Activated CD4-positive, alpha-beta T cell treated with anti-CD3 and anti-CD28 coated beads for 36 hours (primary cell): Measurements from ENCODE around the gene CST4. TPM values are rescaled to one million over a fixed set of nuclear protein-coding genes. Genes with fewer than 3 reads are reported as not detected.

Experiments used
- ATAC-seq: fragments of 200-7000 bp; cut with Tn5 transposase; one replicate; pipeline ENCODE4 v1.10.0; 2021; ENCODE audit warnings: mild to moderate bottlenecking, moderate library complexity
- CTCF ChIA-PET: fragments of 350-600 bp; sonication (Branson Sonifier 250); formaldehyde crosslinking; loops from one replicate; lab custom pipeline; 2021; ENCODE audit warnings: antibody characterized with exemption; lab: Charles Lee
- POLR2A ChIA-PET: fragments of 350-600 bp; sonication (Branson Sonifier 250); formaldehyde crosslinking; loops from one replicate; lab custom pipeline; 2021; ENCODE audit warnings: antibody characterized with exemption, inconsistent platforms; lab: Charles Lee
- DNase-seq: peaks from one replicate; pipeline ENCODE4 v3.0.0-alpha.2; 2020
- H3K27ac Mint-ChIP-seq: one replicate; pipeline ENCODE4 v1.8.0; 2021; ENCODE audit warnings: mixed read lengths
- H3K27me3 Mint-ChIP-seq: one replicate; pipeline ENCODE4 v1.8.0; 2021; ENCODE audit warnings: mixed read lengths
- H3K36me3 Mint-ChIP-seq: one replicate; pipeline ENCODE4 v1.8.0; 2021; ENCODE audit warnings: low read depth, mixed read lengths
- H3K4me1 Mint-ChIP-seq: one replicate; pipeline ENCODE4 v1.8.0; 2021; ENCODE audit warnings: mixed read lengths
- H3K4me3 Mint-ChIP-seq: one replicate; pipeline ENCODE4 v1.8.0; 2021; ENCODE audit warnings: mild to moderate bottlenecking, moderate library complexity, mixed read lengths
- H3K9me3 Mint-ChIP-seq: one replicate; pipeline ENCODE4 v1.8.0; 2021; ENCODE audit warnings: low read depth, mixed read lengths
- intact Hi-C, 2 experiments: fragments of 100-400 bp; cut with DNase I in 1 of 2; cut with micrococcal nuclease in 1 of 2; formaldehyde crosslinking; loops; one replicate each; pipeline versions ENCODE4 v1.14.2 to v1.15.1; 2022 to 2024; cut with DNase I, micrococcal nuclease
- total RNA-seq, 2 experiments: library from RNA; stranded (reverse); gene quantifications; one replicate each; pipeline ENCODE4 v1.2.3, GENCODE V29; 2021

CST4 gene
- total RNA-seq, 2 experiments from 2014 or later: not detected

- DNase-seq (no peak), ATAC-seq (no peak)
- intact Hi-C loops: no loop called here
- no peaks in the 10 kb centered on the region for H3K4me1 Mint-ChIP-seq
- no peaks in the 10 kb centered on the region for H3K9me3 Mint-ChIP-seq
- H3K27me3 Mint-ChIP-seq: peaks cover 11% of the 10 kb centered on the region
- H3K4me3 Mint-ChIP-seq: no peak overlapping the region
- no peak overlapping the region for H3K27ac Mint-ChIP-seq
- POLR2A ChIA-PET: no interaction called here
- no peaks in the 10 kb centered on the region for H3K36me3 Mint-ChIP-seq
- CTCF ChIA-PET: no interaction called here
Measured at GRCh38 chr20:23652371-23652770, 36.5 kb downstream of the CST4 start.

GRCh38 chr20:23651117-23651516, 37.7 kb downstream of the CST4 start:
- Mint-ChIP-seq H3K4me3 (no peak overlapping the region), H3K4me1 (no peaks in the 10 kb centered on the region), H3K36me3 (no peaks in the 10 kb centered on the region), H3K9me3 (no peaks in the 10 kb centered on the region), H3K27me3 (peaks cover 9% of the 10 kb centered on the region), H3K27ac (no peak overlapping the region)
- ChIA-PET POLR2A (no interaction called here), CTCF (no interaction called here)
- ATAC-seq (no peak), DNase-seq (no peak)
- intact Hi-C loops: no loop called here

- H3K36me3 Mint-ChIP-seq: no peaks in the 10 kb centered on the region
- CTCF ChIA-PET: no interaction called here
- H3K4me1 Mint-ChIP-seq: no peaks in the 10 kb centered on the region
- H3K27ac Mint-ChIP-seq: no peak overlapping the region
- DNase-seq: no peak
- intact Hi-C loops: no loop called here
- H3K27me3 Mint-ChIP-seq: peaks cover 3% of the 10 kb centered on the region
- POLR2A ChIA-PET: no interaction called here
- H3K9me3 Mint-ChIP-seq: no peaks in the 10 kb centered on the region
- H3K4me3 Mint-ChIP-seq: no peak overlapping the region
- no peak for ATAC-seq
Measured at GRCh38 chr20:23649830-23650417, 38.9 kb downstream of the CST4 start.

GRCh38 chr20:23649242-23649641, 39.6 kb downstream of the CST4 start:
- no peak overlapping the region for H3K4me3 Mint-ChIP-seq
- peaks cover 2% of the 10 kb centered on the region for H3K27me3 Mint-ChIP-seq
- no peaks in the 10 kb centered on the region for H3K4me1 Mint-ChIP-seq
- ATAC-seq (no peak), DNase-seq (no peak)
- H3K9me3 Mint-ChIP-seq: no peaks in the 10 kb centered on the region
- H3K27ac Mint-ChIP-seq: no peak overlapping the region
- ChIA-PET CTCF (no interaction called here), POLR2A (no interaction called here)
- intact Hi-C loops: no loop called here
- no peaks in the 10 kb centered on the region for H3K36me3 Mint-ChIP-seq

DNA sequence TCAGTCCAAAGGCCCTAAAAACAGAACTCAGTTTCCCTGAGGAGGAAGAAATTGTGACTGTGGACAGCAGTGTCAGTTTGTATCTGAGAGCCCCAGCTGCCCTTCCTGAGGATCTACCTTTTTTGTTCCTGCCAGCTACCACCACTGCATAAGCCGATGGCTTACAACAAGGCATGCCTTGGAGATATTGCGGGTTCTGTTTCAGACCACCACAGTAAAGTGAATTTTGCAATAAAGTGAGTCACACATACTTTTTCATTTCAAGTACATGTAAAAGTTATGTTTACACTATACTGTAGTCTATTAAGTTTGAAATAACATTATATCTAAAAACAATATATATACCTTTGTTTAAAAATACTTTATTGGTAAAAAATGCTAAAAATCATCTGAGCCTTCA, 41.5 kb downstream of the CST4 start:
- no peaks in the 10 kb centered on the region for H3K9me3 Mint-ChIP-seq

DNA sequence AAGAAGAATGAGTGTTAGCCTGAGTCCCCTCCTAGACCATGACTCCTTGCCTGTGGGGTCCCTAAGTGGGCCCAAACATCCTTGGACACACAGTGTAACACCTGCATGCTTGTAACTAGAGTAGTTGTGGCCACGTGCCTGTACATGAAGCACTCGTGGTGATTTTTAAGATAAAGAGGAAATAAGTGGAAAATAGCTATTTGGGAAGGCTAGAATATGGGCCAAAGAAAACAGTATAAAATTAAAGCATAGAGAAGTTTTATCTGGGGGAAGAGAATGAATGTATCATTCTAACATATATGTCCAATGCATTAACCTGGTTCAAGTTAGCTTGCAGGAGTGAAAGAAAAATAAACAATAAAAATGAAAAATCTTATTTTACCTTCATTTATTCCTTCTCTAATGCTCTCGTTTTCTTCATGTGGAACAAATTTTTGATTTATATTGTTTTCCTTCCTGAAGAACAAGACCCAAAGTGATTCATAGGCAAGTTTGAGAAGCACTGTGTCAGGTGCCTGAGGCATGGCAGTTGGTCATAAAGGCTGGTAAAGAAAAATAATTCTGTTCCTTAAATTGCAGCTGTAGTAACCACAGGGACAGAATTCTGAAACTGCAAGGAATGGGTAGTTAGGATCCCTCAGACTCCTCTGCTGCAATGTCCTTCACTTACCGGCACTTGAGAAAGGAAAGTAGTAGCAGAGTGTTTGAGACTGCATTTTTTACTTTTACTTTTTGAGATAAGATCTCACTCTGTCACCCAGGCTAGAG, 42.5 kb downstream of the CST4 start:
- CTCF ChIA-PET: no interaction called here
- H3K9me3 Mint-ChIP-seq: no peaks in the 10 kb centered on the region
- intact Hi-C loops: no loop called here
- no peaks in the 10 kb centered on the region for H3K4me1 Mint-ChIP-seq
- H3K27me3 Mint-ChIP-seq: no peaks in the 10 kb centered on the region
- no peaks in the 10 kb centered on the region for H3K36me3 Mint-ChIP-seq
- no peak for DNase-seq
- H3K4me3 Mint-ChIP-seq: no peak overlapping the region
- ATAC-seq: no peak
- H3K27ac Mint-ChIP-seq: no peak overlapping the region
- POLR2A ChIA-PET: no interaction called here

More for the DNA sequence above, 41.5 kb downstream of the CST4 start:
- Mint-ChIP-seq H3K27me3 (no peaks in the 10 kb centered on the region), H3K36me3 (no peaks in the 10 kb centered on the region), H3K4me3 (no peak overlapping the region), H3K4me1 (no peaks in the 10 kb centered on the region), H3K27ac (no peak overlapping the region)
- POLR2A ChIA-PET: no interaction called here
- no peak for ATAC-seq
- no peak for DNase-seq
- CTCF ChIA-PET: no interaction called here
- intact Hi-C loops: no loop called here

- H3K4me3 Mint-ChIP-seq: no peak overlapping the region
- no peaks in the 10 kb centered on the region for H3K36me3 Mint-ChIP-seq
- H3K27ac Mint-ChIP-seq: no peak overlapping the region
- intact Hi-C loops: no loop called here
- ChIA-PET CTCF (no interaction called here), POLR2A (no interaction called here)
- no peaks in the 10 kb centered on the region for H3K27me3 Mint-ChIP-seq
- no peak for ATAC-seq
- DNase-seq: no peak
- H3K4me1 Mint-ChIP-seq: no peaks in the 10 kb centered on the region
- H3K9me3 Mint-ChIP-seq: no peaks in the 10 kb centered on the region
Measured at GRCh38 chr20:23645575-23645974, 43.3 kb downstream of the CST4 start.

DNA sequence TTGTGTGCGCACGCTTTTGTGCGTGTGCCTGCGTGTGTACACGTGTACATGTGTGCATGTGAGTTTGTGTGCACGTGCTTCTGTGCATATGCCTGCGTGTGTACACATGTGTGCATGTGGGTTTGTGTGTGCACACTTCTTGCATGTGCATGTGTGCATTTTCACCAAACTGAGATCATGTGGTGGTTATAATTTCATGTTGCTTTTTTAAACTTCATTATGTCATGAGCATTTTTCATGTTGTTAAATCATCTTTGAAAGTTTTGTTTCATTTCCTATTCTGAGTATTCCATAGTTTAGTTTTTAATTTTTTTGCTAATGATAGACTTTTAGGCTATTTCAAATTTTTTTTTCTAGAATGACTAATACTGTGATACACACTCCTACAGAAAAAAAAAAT, 44.7 kb downstream of the CST4 start:
- CTCF ChIA-PET: no interaction called here
- H3K9me3 Mint-ChIP-seq: no peaks in the 10 kb centered on the region
- ATAC-seq: no peak
- H3K27ac Mint-ChIP-seq: no peak overlapping the region
- no peaks in the 10 kb centered on the region for H3K4me1 Mint-ChIP-seq
- DNase-seq: no peak
- intact Hi-C loops: no loop called here
- POLR2A ChIA-PET: no interaction called here
- H3K27me3 Mint-ChIP-seq: peaks cover 2% of the 10 kb centered on the region
- no peak overlapping the region for H3K4me3 Mint-ChIP-seq
- H3K36me3 Mint-ChIP-seq: no peaks in the 10 kb centered on the region

DNA sequence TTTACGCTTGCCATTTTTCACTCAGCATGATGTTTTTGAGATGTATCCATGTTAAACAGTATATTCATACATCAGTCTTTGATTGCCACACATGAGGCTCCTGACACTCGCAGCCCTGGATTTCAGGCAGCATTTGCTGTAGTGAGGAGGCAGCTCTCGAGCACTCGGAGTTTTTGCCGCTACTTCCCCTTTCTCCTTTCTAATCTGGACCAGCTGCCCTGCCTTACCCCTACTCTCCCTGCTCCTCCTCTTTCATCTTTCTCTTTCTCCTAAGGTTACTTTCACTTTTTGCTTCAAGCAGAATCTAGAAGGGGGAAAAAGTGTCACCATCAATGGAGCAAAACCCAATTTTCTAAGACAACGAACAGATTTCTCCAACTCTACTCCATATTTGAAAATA, 45.2 kb downstream of the CST4 start:
- Mint-ChIP-seq H3K27me3 (peaks cover 3% of the 10 kb centered on the region), H3K36me3 (no peaks in the 10 kb centered on the region), H3K4me1 (no peaks in the 10 kb centered on the region), H3K4me3 (no peak overlapping the region), H3K9me3 (no peaks in the 10 kb centered on the region), H3K27ac (no peak overlapping the region)
- ATAC-seq (no peak), DNase-seq (no peak)
- POLR2A ChIA-PET: no interaction called here
- CTCF ChIA-PET: no interaction called here
- intact Hi-C loops: no loop called here

GRCh38 chr20:23641936-23642751, 46.7 kb downstream of the CST4 start:
- H3K4me1 Mint-ChIP-seq: no peaks in the 10 kb centered on the region
- ChIA-PET CTCF (no interaction called here), POLR2A (no interaction called here)
- peaks cover 4% of the 10 kb centered on the region for H3K27me3 Mint-ChIP-seq
- DNase-seq (no peak), ATAC-seq (no peak)
- H3K9me3 Mint-ChIP-seq: no peaks in the 10 kb centered on the region
- no peak overlapping the region for H3K4me3 Mint-ChIP-seq
- no peak overlapping the region for H3K27ac Mint-ChIP-seq
- no peaks in the 10 kb centered on the region for H3K36me3 Mint-ChIP-seq
- intact Hi-C loops: no loop called here

GRCh38 chr20:23640671-23641667, 47.9 kb downstream of the CST4 start:
- Mint-ChIP-seq H3K27ac (no peak overlapping the region), H3K36me3 (no peaks in the 10 kb centered on the region), H3K27me3 (peaks cover 11% of the 10 kb centered on the region), H3K4me1 (no peaks in the 10 kb centered on the region), H3K4me3 (no peak overlapping the region), H3K9me3 (no peaks in the 10 kb centered on the region)
- no peak for DNase-seq
- CTCF ChIA-PET: no interaction called here
- intact Hi-C loops: no loop called here
- POLR2A ChIA-PET: no interaction called here
- no peak for ATAC-seq
